Activated B cell treated with CpG ODN at 0.5 μM for 24 hours (primary cell): ENCODE measurements around the gene HOXC12. TPM values are rescaled to one million over a fixed set of nuclear protein-coding genes. Genes with fewer than 3 reads are reported as not detected.

Experiments
- ATAC-seq: fragments of 200-7000 bp; cut with Tn5 transposase; one replicate; pipeline ENCODE4 v1.10.0; 2021; ENCODE audit warnings: low read depth, mild to moderate bottlenecking, moderate library complexity
- CTCF ChIA-PET: fragments of 350-600 bp; sonication (Branson Sonifier 250); formaldehyde crosslinking; loops from one replicate; lab custom pipeline; 2021; ENCODE audit warnings: antibody characterized with exemption; lab: Charles Lee
- POLR2A ChIA-PET: fragments of 350-600 bp; sonication (Branson Sonifier 250); formaldehyde crosslinking; loops from one replicate; lab custom pipeline; 2021; ENCODE audit warnings: antibody characterized with exemption; lab: Charles Lee
- DNase-seq: peaks from one replicate; pipeline ENCODE4 v3.0.0; 2022
- H3K27ac Mint-ChIP-seq: one replicate; pipeline ENCODE4 v1.8.0; 2020; ENCODE audit warnings: mixed read lengths
- H3K27me3 Mint-ChIP-seq: one replicate; pipeline ENCODE4 v1.8.0; 2021; ENCODE audit warnings: mixed read lengths
- H3K36me3 Mint-ChIP-seq: one replicate; pipeline ENCODE4 v1.8.0; 2021; ENCODE audit warnings: low read depth, mixed read lengths
- H3K4me1 Mint-ChIP-seq: one replicate; pipeline ENCODE4 v1.8.0; 2021; ENCODE audit warnings: mixed read lengths
- H3K4me3 Mint-ChIP-seq: one replicate; pipeline ENCODE4 v1.8.0; 2020; ENCODE audit warnings: mild to moderate bottlenecking, mixed read lengths
- H3K9me3 Mint-ChIP-seq: one replicate; pipeline ENCODE4 v1.8.0; 2020; ENCODE audit warnings: mixed read lengths
- CTCF ChIP-seq: fragments of 200-600 bp; IDR thresholded peaks from one replicate; pipeline ENCODE4 v1.8.0; 2022; ENCODE audit warnings: antibody characterized with exemption, mild to moderate bottlenecking
- intact Hi-C: fragments of 100-400 bp; cut with micrococcal nuclease; formaldehyde crosslinking; loops from one replicate; pipeline ENCODE4 v1.15.1; 2024
- total RNA-seq: library from RNA; stranded (reverse); gene quantifications from 2 replicates; pipeline ENCODE4 v1.2.3, GENCODE V29; 2022

The HOXC12 gene
- total RNA-seq, 1 donor from 2014 or later, result not detected

GRCh38 chr12:53991077-53991460 lies 36.4 kb downstream of the HOXC12 start:
- H3K27ac Mint-ChIP-seq, result no peak overlapping the region
- intact Hi-C loops, result no loop called here
- H3K27me3 Mint-ChIP-seq, result peaks cover 86% of the 10 kb centered on the region

GRCh38 chr12:53992377-53992889 lies 37.7 kb downstream of the HOXC12 start:
- ChIA-PET CTCF (interaction anchor here (1.2 kb wide), 1 partner anchor 40 kb away, joined by 3 read pairs; no protein-coding TSS in a partner anchor), POLR2A (no interaction called here)
- intact Hi-C loops, result no loop called here
- peaks cover 2% of the 10 kb centered on the region for H3K9me3 Mint-ChIP-seq
- H3K36me3 Mint-ChIP-seq, result peaks cover 1% of the 10 kb centered on the region
- H3K4me1 Mint-ChIP-seq, result peaks cover 37% of the 10 kb centered on the region
- ATAC-seq (no peak), DNase-seq (no peak)
- peaks cover 83% of the 10 kb centered on the region for H3K27me3 Mint-ChIP-seq
- no peak for TF ChIP-seq CTCF
- no peak overlapping the region for H3K4me3 Mint-ChIP-seq
- H3K27ac Mint-ChIP-seq, result no peak overlapping the region

More at GRCh38 chr12:53991077-53991460, 36.4 kb downstream of the HOXC12 start:
- CTCF ChIA-PET, result interaction anchor here (1.0 kb wide), 1 partner anchor 15 kb away, joined by 3 read pairs; no protein-coding TSS in a partner anchor
- POLR2A ChIA-PET, result interaction anchor here (0.5 to 0.6 kb wide), 2 partner anchors 33 to 43 kb away, joined by 3 read pairs; no protein-coding TSS in a partner anchor
- H3K4me1 Mint-ChIP-seq, result peaks cover 36% of the 10 kb centered on the region
- TF ChIP-seq CTCF, result no peak
- H3K4me3 Mint-ChIP-seq, result no peak overlapping the region
- DNase-seq (no peak), ATAC-seq (no peak)
- peaks cover 1% of the 10 kb centered on the region for H3K36me3 Mint-ChIP-seq
- peaks cover 2% of the 10 kb centered on the region for H3K9me3 Mint-ChIP-seq

- ChIA-PET POLR2A (no interaction called here), CTCF (interaction anchor here (0.7 to 1.2 kb wide), 2 partner anchors 39 to 208 kb away, joined by 3 read pairs; no protein-coding TSS in a partner anchor)
- ATAC-seq, result no peak
- peaks cover 1% of the 10 kb centered on the region for H3K36me3 Mint-ChIP-seq
- no peak for TF ChIP-seq CTCF
- no peak for DNase-seq
- H3K4me1 Mint-ChIP-seq, result peaks cover 39% of the 10 kb centered on the region
- peak overlapping the region; percentile 20 for H3K27ac Mint-ChIP-seq
- H3K9me3 Mint-ChIP-seq, result peaks cover 2% of the 10 kb centered on the region
- intact Hi-C loops, result loop anchor here (2.0 kb wide), 1 partner anchor 19 kb away; the partner anchor contains the start of gene HOTAIR
- peak overlapping the region; percentile 35 for H3K4me3 Mint-ChIP-seq
- peaks cover 83% of the 10 kb centered on the region for H3K27me3 Mint-ChIP-seq
These were observed 38.7 kb downstream of the HOXC12 start for GRCh38 chr12:53993162-53994008.

- Mint-ChIP-seq H3K36me3 (peaks cover 1% of the 10 kb centered on the region), H3K9me3 (peaks cover 2% of the 10 kb centered on the region), H3K4me1 (peaks cover 38% of the 10 kb centered on the region), H3K4me3 (peak overlapping the region; percentile 35), H3K27ac (peak overlapping the region; percentile 20), H3K27me3 (peaks cover 83% of the 10 kb centered on the region)
- intact Hi-C loops, result loop anchor here (2.0 kb wide), 1 partner anchor 19 kb away; the partner anchor contains the start of gene HOTAIR
- ATAC-seq, result no peak
- ChIA-PET CTCF (no interaction called here), POLR2A (no interaction called here)
- DNase-seq, result no peak
- TF ChIP-seq CTCF, result no peak
These were observed 39.2 kb downstream of the HOXC12 start for GRCh38 chr12:53994009-53994263.
